Aorta (tissue), 5 donors: Measurements from ENCODE around the gene PPM1M. TPM values are rescaled to one million over a fixed set of nuclear protein-coding genes. Genes with fewer than 3 reads are reported as not detected.
A peak's percentile ranks its signal among the peaks of the same experiment; 100 is the strongest.

ENCODE experiments used
- ATAC-seq: fragments of 200-7000 bp; cut with Tn5 transposase; one replicate; pipeline ENCODE4 v1.9.1; 2022; ENCODE audit warnings: moderate library complexity; ENCODE audit not compliant: low FRiP score
- DNase-seq, 2 donors: peaks; one replicate each; pipeline ENCODE4 v3.0.0-alpha.2; 2020
- H3K27ac ChIP-seq, 2 donors: one replicate each; pipeline ENCODE4 v1.5.1; 2013; ENCODE audit warnings: low read length in 2 of 2, mild to moderate bottlenecking in 2 of 2, moderate library complexity in 2 of 2, control low read depth in 1 of 2, inconsistent platforms in 1 of 2, low read depth in 1 of 2
- H3K27me3 ChIP-seq, 2 donors: one replicate each; pipeline ENCODE4 v1.6.1; 2013; ENCODE audit warnings: control low read depth in 1 of 2, low read length in 1 of 2, mild to moderate bottlenecking in 1 of 2, moderate library complexity in 1 of 2; ENCODE audit not compliant: insufficient read depth in 2 of 2, control insufficient read depth in 1 of 2
- H3K36me3 ChIP-seq, 2 donors: one replicate each; pipeline ENCODE4 v1.6.1; 2013; ENCODE audit warnings: control low read depth in 1 of 2, low read length in 1 of 2, mild to moderate bottlenecking in 1 of 2; ENCODE audit not compliant: insufficient read depth in 2 of 2, control insufficient read depth in 1 of 2
- H3K4me1 ChIP-seq, 2 donors: one replicate each; pipeline ENCODE4 v1.6.1; 2013; ENCODE audit warnings: low read length in 2 of 2, control low read depth in 1 of 2, mild to moderate bottlenecking in 1 of 2, moderate library complexity in 1 of 2; ENCODE audit not compliant: insufficient read depth in 2 of 2, control insufficient read depth in 1 of 2
- H3K4me3 ChIP-seq, 2 donors: one replicate each; pipeline ENCODE4 v1.5.1; 2013; ENCODE audit warnings: low read length in 2 of 2, control low read depth in 1 of 2, mild to moderate bottlenecking in 1 of 2
- H3K9me3 ChIP-seq: one replicate; pipeline ENCODE4 v1.6.1; 2013; ENCODE audit warnings: mild to moderate bottlenecking, low read length; ENCODE audit not compliant: control insufficient read depth
- WGBS, 2 donors: extraction: QIAGEN DNeasy Blood & Tissue Kit; methylation state at CpG; one replicate each; pipeline ENCODE4 v1.1.7; 2013; 5-methylcytosine and 5-hydroxymethylcytosine counted together
- intact Hi-C, 2 donors: fragments of 100-400 bp; cut with DNase I; formaldehyde crosslinking; loops; one replicate each; pipeline versions ENCODE4 v1.14.2 to v1.15.0; 2022
- polyA plus RNA-seq, 2 donors: library from polyadenylated mRNA; stranded (reverse); fragments of 200-250 nt; gene quantifications; one replicate each; pipeline ENCODE4 v1.2.3, GENCODE V29; 2013
- total RNA-seq, 2 donors: library from RNA; stranded (reverse); fragmentation: NEBNext Ultra II Directional; extraction: Animal tissue kit (Norgen Biotek cat#: 25700); gene quantifications; one replicate each; pipeline ENCODE4 v1.2.1, GENCODE V29; 2021
- donor health status: healthy with polysubstance abuse.
- donor health status: Bipolar disorder and iron deficiency.
- donor health status: DM: no; HTN: no; CAD: no.
- donor health status: DM: no; HTN: no; CAD: no.
- donor health status: DM: yes; HTN: yes; CAD: no.

PPM1M gene
- total and polyA plus RNA-seq, 4 donors = 26.2 to 43.4 (median 30.2) TPM

DNA sequence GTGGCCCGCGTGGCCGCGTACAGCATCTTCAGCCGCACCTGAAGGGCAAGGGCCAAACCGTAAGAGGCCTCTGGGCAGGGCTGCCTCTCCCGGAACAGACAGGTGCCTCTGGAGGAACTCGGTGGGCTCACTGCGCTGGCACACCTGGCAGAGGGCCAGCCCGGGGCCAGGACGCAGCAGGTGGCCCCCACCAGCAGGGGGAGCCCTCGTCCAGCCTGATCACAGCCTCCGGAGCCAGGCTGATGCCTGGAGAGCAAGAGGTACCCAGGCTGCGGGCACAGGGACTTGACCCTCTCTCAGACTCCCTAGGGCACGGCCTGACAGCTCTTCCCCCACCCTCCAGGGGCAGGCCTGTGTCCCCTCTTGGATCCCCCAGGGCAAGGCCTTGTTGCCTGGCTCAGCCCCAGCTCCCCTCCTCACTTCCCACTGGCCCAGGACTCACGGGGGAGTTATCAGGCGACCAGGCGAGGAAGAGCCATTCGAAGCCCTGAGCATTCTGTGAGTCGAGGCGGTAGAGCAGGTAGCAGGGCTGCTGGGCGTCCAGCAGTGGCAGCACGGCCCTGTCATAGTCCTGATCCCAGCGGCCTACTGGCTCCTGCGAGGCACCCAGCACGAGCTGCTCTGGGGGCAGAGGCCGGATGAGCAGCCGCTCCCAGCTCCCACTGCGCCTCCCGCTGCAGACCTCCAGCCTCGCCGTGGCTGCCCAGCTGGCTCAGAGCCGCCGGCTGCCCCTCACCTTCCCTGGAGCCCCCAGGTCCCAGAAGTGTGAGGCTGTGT lies 13.9 kb upstream of the PPM1M start:
- peak; percentile 88 to 94 for DNase-seq
- Histone ChIP-seq H3K4me3 (no peak overlapping the region), H3K27ac (no peak overlapping the region), H3K36me3 (peaks cover 0 to 6% of the 10 kb centered on the region in 2 donors), H3K4me1 (no peaks in the 10 kb centered on the region), H3K27me3 (no peaks in the 10 kb centered on the region), H3K9me3 (no peaks in the 10 kb centered on the region)
- ATAC-seq = peak; percentile 61
- intact Hi-C loops = loop anchor here (2.0 to 5.0 kb wide), 2 partner anchors 109 to 111 kb away; no protein-coding TSS in a partner anchor
- 76 to 78% methylated on average over 33 to 34 of the region's 34 CpGs for WGBS, 2 donors

GRCh38 chr3:52232279-52233107 lies 13.1 kb upstream of the PPM1M start:
- Histone ChIP-seq H3K4me3 (no peak overlapping the region), H3K9me3 (no peaks in the 10 kb centered on the region), H3K27me3 (no peaks in the 10 kb centered on the region), H3K36me3 (peaks cover 0 to 6% of the 10 kb centered on the region in 2 donors), H3K4me1 (no peaks in the 10 kb centered on the region), H3K27ac (no peak overlapping the region)
- ATAC-seq (no peak), DNase-seq (no peak)
- 91% methylated on average over 26 to 28 of the region's 28 CpGs for WGBS, 2 donors
- intact Hi-C loops = loop anchor here in 1 of 2 donors (5.0 kb wide), 1 partner anchor 110 kb away; no protein-coding TSS in a partner anchor

- Histone ChIP-seq H3K4me3 (no peak overlapping the region), H3K27ac (no peak overlapping the region), H3K9me3 (no peaks in the 10 kb centered on the region), H3K27me3 (no peaks in the 10 kb centered on the region), H3K4me1 (no peaks in the 10 kb centered on the region), H3K36me3 (peaks cover 0 to 6% of the 10 kb centered on the region in 2 donors)
- WGBS, 2 donors = 89 to 91% methylated on average over 5 of the region's 5 CpGs
- intact Hi-C loops = loop anchor here in 1 of 2 donors (5.0 kb wide), 1 partner anchor 109 kb away; no protein-coding TSS in a partner anchor
- no peak for ATAC-seq
- DNase-seq = no peak
These were observed 12.4 kb upstream of the PPM1M start for GRCh38 chr3:52233108-52233591.

DNA sequence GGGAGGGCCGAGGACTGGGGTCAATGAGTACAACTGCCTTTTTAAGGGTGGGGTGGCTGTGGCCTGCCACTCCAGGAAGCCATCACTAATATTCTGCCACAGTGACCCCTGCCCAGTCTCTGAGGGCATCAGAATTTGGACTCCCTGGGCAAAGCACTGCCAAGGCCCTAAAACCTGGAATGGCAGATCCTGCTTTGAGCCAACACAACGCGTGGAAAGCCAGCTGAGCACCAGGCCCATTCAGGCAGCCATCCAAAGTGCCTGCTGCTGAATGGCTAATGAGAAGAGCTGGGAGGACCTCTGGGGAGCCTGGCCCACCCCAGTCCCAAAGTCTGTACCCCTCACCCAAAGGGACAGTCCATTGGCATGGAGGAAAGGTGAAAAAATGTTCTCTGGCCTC lies 11.6 kb upstream of the PPM1M start:
- Histone ChIP-seq H3K27me3 (no peaks in the 10 kb centered on the region), H3K36me3 (peaks cover 0 to 6% of the 10 kb centered on the region in 2 donors), H3K4me3 (no peak overlapping the region), H3K27ac (no peak overlapping the region), H3K9me3 (no peaks in the 10 kb centered on the region), H3K4me1 (no peaks in the 10 kb centered on the region)
- DNase-seq = no peak
- WGBS, 2 donors = 25 to 33% methylated on average over 3 of the region's 3 CpGs
- ATAC-seq = no peak
- intact Hi-C loops = loop anchor here in 1 of 2 donors (5.0 kb wide), 1 partner anchor 108 kb away; no protein-coding TSS in a partner anchor

GRCh38 chr3:52234516-52235447 lies 10.8 kb upstream of the PPM1M start:
- intact Hi-C loops = loop anchor here (5.0 kb wide), 3 partner anchors 43 to 108 kb away; partner anchors contain the start of genes GLYCTK (in 1 of the 2) and WDR82 (in 1 of the 2)
- WGBS, 2 donors = 84 to 90% methylated on average over 15 of the region's 15 CpGs
- Histone ChIP-seq H3K4me3 (no peak overlapping the region), H3K27me3 (no peaks in the 10 kb centered on the region), H3K27ac (no peak overlapping the region), H3K36me3 (peaks cover 0 to 2% of the 10 kb centered on the region in 2 donors), H3K4me1 (no peaks in the 10 kb centered on the region), H3K9me3 (no peaks in the 10 kb centered on the region)
- ATAC-seq (no peak), DNase-seq (peak; percentile 36)

GRCh38 chr3:52236424-52236886 lies 9.1 kb upstream of the PPM1M start:
- DNase-seq (peak in 1 of 2 donors; percentile 46), ATAC-seq (no peak)
- no peaks in the 10 kb centered on the region for H3K36me3 ChIP-seq
- no peaks in the 10 kb centered on the region for H3K4me1 ChIP-seq
- no peak overlapping the region for H3K27ac ChIP-seq
- H3K27me3 ChIP-seq = no peaks in the 10 kb centered on the region
- no peak overlapping the region for H3K4me3 ChIP-seq
- intact Hi-C loops = loop anchor here (5.0 kb wide), 2 partner anchors 41 to 51 kb away; partner anchors contain the start of genes GLYCTK (in 1 of the 2) and WDR82 (in 1 of the 2)
- WGBS, 2 donors = 71% methylated on average over 5 of the region's 5 CpGs
- H3K9me3 ChIP-seq = no peaks in the 10 kb centered on the region

GRCh38 chr3:52237006-52237656 lies 8.4 kb upstream of the PPM1M start:
- Histone ChIP-seq H3K27ac (peak overlapping the region in 1 of 2 donors; percentile 20), H3K4me1 (no peaks in the 10 kb centered on the region), H3K27me3 (no peaks in the 10 kb centered on the region), H3K4me3 (no peak overlapping the region), H3K36me3 (no peaks in the 10 kb centered on the region), H3K9me3 (no peaks in the 10 kb centered on the region)
- ATAC-seq (no peak), DNase-seq (no peak)
- WGBS, 2 donors = 82 to 86% methylated on average over 6 of the region's 6 CpGs
- intact Hi-C loops = loop anchor here (5.0 kb wide), 2 partner anchors 40 to 50 kb away; partner anchors contain the start of genes GLYCTK (in 1 of the 2) and WDR82 (in 1 of the 2)
